T47D (cell line): Measurements from ENCODE around the gene HOXB7.

Source experiments
- DNase-seq, 2 experiments: peaks; one replicate each; pipeline versions ENCODE4 v3.0.0 to v3.0.0-alpha.2; 2011 to 2012; ENCODE audit warnings: low read depth in 1 of 2, low spot score in 1 of 2
- JUND ChIP-seq: IDR thresholded peaks from 2 replicates; pipeline ENCODE4 v1.6.1; 2012; ENCODE audit warnings: low read depth
- in situ Hi-C: cut with HindIII; loops from 2 replicates; pipeline ENCODE4 v1.10.0; 2016; ENCODE audit warnings: low sequenced_read_pairs, low pct_unique_long_range_greater_than_20kb

The HOXB7 gene

GRCh38 chr17:48642059-48642842 lies 31.4 kb upstream of the HOXB7 start:
- no peak for TF ChIP-seq JUND
- DNase-seq: peak in 1 of 2 experiments; percentile 4
- in situ Hi-C loops: no loop called here

- in situ Hi-C loops: no loop called here
- DNase-seq: no peak
- no peak for TF ChIP-seq JUND
These were observed 30.8 kb upstream of the HOXB7 start for GRCh38 chr17:48641541-48642058.

GRCh38 chr17:48640858-48641180 lies 30.0 kb upstream of the HOXB7 start:
- no peak for DNase-seq
- in situ Hi-C loops: no loop called here
- no peak for TF ChIP-seq JUND

GRCh38 chr17:48639982-48640857 lies 29.4 kb upstream of the HOXB7 start:
- DNase-seq: no peak
- TF ChIP-seq JUND: no peak

GRCh38 chr17:48639136-48639535 lies 28.3 kb upstream of the HOXB7 start:
- no peak for TF ChIP-seq JUND
- in situ Hi-C loops: no loop called here
- DNase-seq: peak in 1 of 2 experiments; percentile 87

More at GRCh38 chr17:48639982-48640857, 29.4 kb upstream of the HOXB7 start:
- in situ Hi-C loops: no loop called here

- TF ChIP-seq JUND: no peak
- no peak for DNase-seq
- in situ Hi-C loops: no loop called here
These were observed 26.8 kb upstream of the HOXB7 start for GRCh38 chr17:48637323-48638260.

- TF ChIP-seq JUND: no peak
- peak; percentile 81 to 86 for DNase-seq
- in situ Hi-C loops: no loop called here
These were observed 25.6 kb upstream of the HOXB7 start for GRCh38 chr17:48636177-48637018.

GRCh38 chr17:48634493-48635208 lies 23.8 kb upstream of the HOXB7 start:
- TF ChIP-seq JUND: no peak
- DNase-seq: no peak
- in situ Hi-C loops: no loop called here

GRCh38 chr17:48633266-48633677 lies 22.5 kb upstream of the HOXB7 start:
- in situ Hi-C loops: no loop called here
- DNase-seq: no peak
- no peak for TF ChIP-seq JUND

GRCh38 chr17:48632579-48633265 lies 21.9 kb upstream of the HOXB7 start:
- DNase-seq: no peak
- TF ChIP-seq JUND: no peak
- in situ Hi-C loops: no loop called here
